GM21619 (cell line): ENCODE measurements around the gene TENT5D.
"Not testable (repeated sequence)": the region's sequence is repeated elsewhere in the genome, so short reads cannot be mapped to it uniquely, and the experiment has no call there.

ENCODE experiments used
- ATAC-seq: cut with Tn5 transposase; IDR thresholded peaks from one replicate; pipeline ENCODE4 v1.9.1; 2021; ENCODE audit not compliant: unreplicated experiment

TENT5D gene

GRCh38 chrX:80420147-80420546, at the start of gene TENT5D:
TENT5D (plus strand) TSS chrX:80420447; CDS start chrX:80442540, 22,093 bp downstream.
- no peak for ATAC-seq

- not testable (repeated sequence) for ATAC-seq
Measured at GRCh38 chrX:80385651-80386050, 34.6 kb upstream of the TENT5D start.

- no peak for ATAC-seq
Measured at GRCh38 chrX:80388206-80388605, 32.0 kb upstream of the TENT5D start.

- no peak for ATAC-seq
Measured at GRCh38 chrX:80412042-80412441, 8.2 kb upstream of the TENT5D start.

GRCh38 chrX:80423000-80423399, 2.8 kb downstream of the TENT5D start:
- ATAC-seq = no peak

GRCh38 chrX:80423744-80424143, 3.5 kb downstream of the TENT5D start:
- no peak for ATAC-seq

GRCh38 chrX:80430826-80431504, 10.7 kb downstream of the TENT5D start:
- ATAC-seq = no peak

- ATAC-seq = no peak
Measured at GRCh38 chrX:80431505-80431832, 11.2 kb downstream of the TENT5D start.

- no peak for ATAC-seq
Measured at GRCh38 chrX:80432441-80432840, 12.2 kb downstream of the TENT5D start.

GRCh38 chrX:80432863-80433262, 12.6 kb downstream of the TENT5D start:
- no peak for ATAC-seq

GRCh38 chrX:80468166-80468565, 47.9 kb downstream of the TENT5D start:
- not testable (repeated sequence) for ATAC-seq

GRCh38 chrX:80471582-80471981, 51.3 kb downstream of the TENT5D start:
- ATAC-seq = no peak

GRCh38 chrX:80485543-80485942, 65.3 kb downstream of the TENT5D start:
- no peak for ATAC-seq

GRCh38 chrX:80486299-80486698, 66.1 kb downstream of the TENT5D start:
- no peak for ATAC-seq

GRCh38 chrX:80489166-80489565, 68.9 kb downstream of the TENT5D start:
- no peak for ATAC-seq
